Measurements from ENCODE around the gene LAMB2. TPM values are rescaled to one million over a fixed set of nuclear protein-coding genes. Genes with fewer than 3 reads are reported as not detected.

The LAMB2 gene
- total RNA-seq, 2 donors from 2014 or later, result 83.5 to 112 TPM

DNA sequence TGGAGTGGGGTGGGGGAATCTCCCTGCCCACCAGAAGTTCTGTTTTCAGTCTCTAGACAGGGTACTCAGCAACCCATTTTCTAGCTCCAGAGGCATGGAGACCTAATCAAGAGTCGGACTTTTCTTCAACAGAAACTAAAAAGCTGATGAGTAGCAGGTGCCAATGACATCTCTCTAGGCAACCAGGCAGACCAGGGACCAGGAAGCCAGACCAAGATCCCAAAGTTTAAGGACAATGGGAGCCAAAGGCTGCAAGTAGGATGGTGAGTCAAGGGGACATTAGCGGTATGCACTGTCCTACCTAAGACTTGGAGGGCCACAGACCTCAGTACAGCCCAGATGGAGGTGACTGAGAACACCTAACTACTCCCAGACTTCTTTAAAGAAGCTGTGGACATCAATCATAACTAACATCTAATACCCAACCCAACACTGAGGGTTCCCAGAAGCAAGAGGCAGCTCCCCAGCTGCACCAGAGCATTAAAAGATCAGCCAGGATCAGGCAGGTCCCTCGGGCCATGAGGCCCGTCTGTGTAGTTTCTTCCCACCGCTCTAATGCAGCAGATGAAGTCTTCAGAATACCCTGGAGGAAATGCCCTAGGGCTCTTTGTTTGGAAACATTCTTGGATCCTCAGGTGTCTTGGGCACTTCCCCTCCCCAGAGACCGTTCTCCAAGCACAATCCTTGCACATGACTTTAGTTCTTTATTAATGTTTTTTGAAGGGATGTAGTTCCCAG is 32.3 kb upstream of the LAMB2 start:
- no peaks in the 10 kb centered on the region for H3K9me3 ChIP-seq
- H3K4me1 ChIP-seq, result peaks cover 3% of the 10 kb centered on the region
- H3K4me3 ChIP-seq, result peak overlapping the region; percentile 93
- H3K36me3 ChIP-seq, result no peaks in the 10 kb centered on the region
- no peak for DNase-seq
- TF ChIP-seq, protein P1, sequence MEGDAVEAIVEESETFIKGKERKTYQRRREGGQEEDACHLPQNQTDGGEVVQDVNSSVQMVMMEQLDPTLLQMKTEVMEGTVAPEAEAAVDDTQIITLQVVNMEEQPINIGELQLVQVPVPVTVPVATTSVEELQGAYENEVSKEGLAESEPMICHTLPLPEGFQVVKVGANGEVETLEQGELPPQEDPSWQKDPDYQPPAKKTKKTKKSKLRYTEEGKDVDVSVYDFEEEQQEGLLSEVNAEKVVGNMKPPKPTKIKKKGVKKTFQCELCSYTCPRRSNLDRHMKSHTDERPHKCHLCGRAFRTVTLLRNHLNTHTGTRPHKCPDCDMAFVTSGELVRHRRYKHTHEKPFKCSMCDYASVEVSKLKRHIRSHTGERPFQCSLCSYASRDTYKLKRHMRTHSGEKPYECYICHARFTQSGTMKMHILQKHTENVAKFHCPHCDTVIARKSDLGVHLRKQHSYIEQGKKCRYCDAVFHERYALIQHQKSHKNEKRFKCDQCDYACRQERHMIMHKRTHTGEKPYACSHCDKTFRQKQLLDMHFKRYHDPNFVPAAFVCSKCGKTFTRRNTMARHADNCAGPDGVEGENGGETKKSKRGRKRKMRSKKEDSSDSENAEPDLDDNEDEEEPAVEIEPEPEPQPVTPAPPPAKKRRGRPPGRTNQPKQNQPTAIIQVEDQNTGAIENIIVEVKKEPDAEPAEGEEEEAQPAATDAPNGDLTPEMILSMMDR (IDR thresholded peaks at IDR 0.05), result no peak
- intact Hi-C loops (cut with DNase I), result no loop called here
- peak overlapping the region; percentile 67 to 68 for H3K9ac ChIP-seq (ENCODE audit: low read depth in 2 of 2, low read length in 2 of 2)
- peak overlapping the region; percentile 74 for H3K27ac ChIP-seq
- H3K27me3 ChIP-seq, result no peaks in the 10 kb centered on the region

DNA sequence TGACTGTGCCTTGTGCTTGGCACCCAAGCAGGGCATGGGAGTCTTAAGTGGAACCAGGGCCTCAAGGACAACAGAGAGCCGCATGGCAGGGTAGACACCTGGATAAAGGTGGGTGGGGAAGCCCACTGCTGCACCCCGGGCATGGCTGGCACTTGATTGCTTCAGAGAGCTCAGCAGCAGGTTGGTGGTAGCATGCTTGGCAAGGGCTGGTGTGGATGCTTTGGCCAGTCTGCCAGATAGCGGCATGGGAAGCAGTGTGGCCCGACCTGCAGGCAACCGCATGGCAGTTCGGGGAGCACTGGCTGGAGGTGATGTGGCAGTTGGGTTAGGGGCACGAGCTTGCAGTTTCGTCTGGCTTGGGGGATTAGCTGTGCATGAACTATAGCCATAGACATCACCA is 30.8 kb upstream of the LAMB2 start:
- Histone ChIP-seq H3K36me3 (no peaks in the 10 kb centered on the region), H3K27ac (no peak overlapping the region), H3K9ac (ENCODE audit: low read depth in 2 of 2, low read length in 2 of 2) (no peak overlapping the region), H3K4me1 (peaks cover 3% of the 10 kb centered on the region), H3K27me3 (no peaks in the 10 kb centered on the region), H3K4me3 (no peak overlapping the region), H3K9me3 (no peaks in the 10 kb centered on the region)
- intact Hi-C loops (cut with DNase I), result no loop called here
- TF ChIP-seq, protein P1 (IDR thresholded peaks at IDR 0.05), result no peak
- DNase-seq, result no peak

DNA sequence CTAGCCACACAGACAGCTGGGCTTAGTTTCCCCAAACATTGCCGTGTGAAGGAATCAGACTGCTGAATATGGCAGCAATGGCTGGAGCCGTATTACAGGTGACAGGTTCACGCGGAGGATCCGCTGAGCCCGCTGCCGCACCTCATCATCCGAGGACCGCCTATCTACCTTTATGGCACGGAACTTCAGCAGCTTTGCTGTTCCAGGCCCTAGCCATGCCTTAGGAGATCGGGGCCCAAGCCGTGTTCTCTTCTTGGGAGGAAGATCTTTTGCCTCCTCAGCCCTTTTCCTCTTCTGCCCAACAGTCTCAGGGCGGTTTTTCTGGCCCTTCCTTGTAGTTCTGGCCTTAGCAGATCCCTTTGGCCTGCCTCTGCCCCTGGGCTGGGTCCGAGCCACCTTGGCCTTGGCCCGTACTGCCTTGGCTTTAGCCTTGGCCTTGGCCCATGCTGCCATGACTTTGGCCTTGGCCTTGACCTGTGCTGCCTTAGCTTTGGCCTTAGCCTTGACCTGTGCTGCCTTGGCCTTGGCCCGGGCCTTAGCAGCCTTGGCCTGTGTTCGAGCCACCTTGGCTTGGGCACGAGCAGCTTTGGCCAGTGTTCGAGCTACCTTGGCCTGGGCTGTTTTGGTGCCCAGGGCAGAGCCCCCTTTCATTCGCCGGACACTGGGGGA is 30.0 kb upstream of the LAMB2 start:
- Histone ChIP-seq H3K27me3 (no peaks in the 10 kb centered on the region), H3K9ac (ENCODE audit: low read depth in 2 of 2, low read length in 2 of 2) (no peak overlapping the region), H3K4me3 (no peak overlapping the region), H3K36me3 (no peaks in the 10 kb centered on the region), H3K4me1 (peaks cover 3% of the 10 kb centered on the region), H3K27ac (no peak overlapping the region), H3K9me3 (no peaks in the 10 kb centered on the region)
- intact Hi-C loops (cut with DNase I), result no loop called here
- TF ChIP-seq, protein P1 (IDR thresholded peaks at IDR 0.05), result no peak
- no peak for DNase-seq

DNA sequence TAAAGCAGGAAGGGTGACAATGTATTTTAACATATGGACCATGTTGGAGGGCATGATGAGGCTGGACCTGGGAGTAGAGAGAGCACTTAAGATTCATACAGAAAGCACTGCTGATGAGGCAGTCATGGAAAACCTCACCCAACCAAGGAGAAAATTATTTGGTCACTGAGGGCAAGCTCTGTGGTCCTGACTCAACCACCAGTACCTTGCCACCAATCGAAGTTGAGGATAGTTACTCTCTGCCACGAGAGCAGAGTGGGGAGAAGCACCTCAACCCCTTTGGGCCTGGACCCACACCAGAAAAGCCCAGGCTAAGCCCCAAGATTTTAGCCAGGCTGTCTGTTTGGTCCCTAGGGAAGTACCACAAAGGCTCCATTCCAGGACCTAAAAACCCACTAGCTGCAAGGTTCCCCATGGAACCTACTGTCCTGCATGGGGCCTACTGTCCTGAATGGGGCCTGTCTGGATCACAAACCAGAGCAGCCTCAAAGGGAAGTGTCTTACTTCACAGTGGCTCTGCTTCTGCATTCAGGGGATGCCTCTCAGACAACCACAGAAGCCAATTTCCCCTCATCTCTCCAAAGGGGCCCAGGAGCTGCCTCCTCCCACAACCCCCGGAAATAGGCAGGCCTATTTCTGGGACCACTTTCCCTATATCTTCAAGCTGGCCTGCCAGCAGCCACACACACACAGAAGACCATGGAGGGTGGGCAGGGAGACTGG is 29.1 kb upstream of the LAMB2 start:
- no peaks in the 10 kb centered on the region for H3K9me3 ChIP-seq
- no peaks in the 10 kb centered on the region for H3K36me3 ChIP-seq
- DNase-seq, result no peak
- intact Hi-C loops (cut with DNase I), result no loop called here
- no peak overlapping the region for H3K4me3 ChIP-seq
- no peak overlapping the region for H3K9ac ChIP-seq (ENCODE audit: low read depth in 2 of 2, low read length in 2 of 2)
- TF ChIP-seq, protein P1 (IDR thresholded peaks at IDR 0.05), result no peak
- peaks cover 3% of the 10 kb centered on the region for H3K4me1 ChIP-seq
- no peaks in the 10 kb centered on the region for H3K27me3 ChIP-seq
- H3K27ac ChIP-seq, result no peak overlapping the region

DNA sequence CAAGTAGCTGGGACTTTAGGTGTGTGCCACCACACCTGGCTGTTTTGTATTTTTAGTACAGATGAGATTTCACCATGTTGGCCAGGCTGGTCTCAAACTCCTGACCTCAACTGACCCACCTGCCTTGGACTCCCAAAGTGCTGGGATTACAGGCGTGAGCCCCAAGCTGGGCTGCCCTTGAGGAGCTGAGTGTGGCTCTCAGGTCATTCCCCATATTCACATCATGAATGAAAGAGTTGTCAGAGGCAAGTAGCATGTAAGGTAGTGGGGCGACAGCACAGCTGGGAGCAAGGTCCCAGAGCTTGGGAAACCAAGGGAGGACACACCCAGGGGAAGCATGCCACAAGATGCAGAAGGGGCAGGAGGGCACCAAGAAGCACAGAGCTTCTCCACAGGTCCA is 28.3 kb upstream of the LAMB2 start:
- no peak for DNase-seq
- Histone ChIP-seq H3K9ac (ENCODE audit: low read depth in 2 of 2, low read length in 2 of 2) (no peak overlapping the region), H3K4me1 (peaks cover 3% of the 10 kb centered on the region), H3K27me3 (no peaks in the 10 kb centered on the region), H3K27ac (no peak overlapping the region), H3K36me3 (no peaks in the 10 kb centered on the region), H3K4me3 (no peak overlapping the region), H3K9me3 (no peaks in the 10 kb centered on the region)
- intact Hi-C loops (cut with DNase I), result no loop called here
- TF ChIP-seq, protein P1 (IDR thresholded peaks at IDR 0.05), result no peak
